Nephron (organoid): ENCODE measurements around the gene ROBO3.

ENCODE experiments used
- H3K27ac Mint-ChIP-seq, 3 experiments: 2 replicates each; pipeline ENCODE4 v1.8.0; 2020; ENCODE audit warnings: mixed read lengths in 3 of 3, mild to moderate bottlenecking in 2 of 3, moderate library complexity in 1 of 3
- H3K27me3 Mint-ChIP-seq: 2 replicates; pipeline ENCODE4 v1.8.0; 2021; ENCODE audit warnings: low read depth, mild to moderate bottlenecking, moderate library complexity, mixed read lengths
- H3K36me3 Mint-ChIP-seq: 2 replicates; pipeline ENCODE4 v1.8.0; 2020; ENCODE audit warnings: low read depth, mixed read lengths
- H3K4me1 Mint-ChIP-seq: 2 replicates; pipeline ENCODE4 v1.8.0; 2020; ENCODE audit warnings: mixed read lengths
- H3K4me3 Mint-ChIP-seq, 3 experiments: 2 replicates each; pipeline ENCODE4 v1.8.0; 2020; ENCODE audit warnings: mild to moderate bottlenecking in 3 of 3, mixed read lengths in 3 of 3, moderate library complexity in 2 of 3
- H3K9me3 Mint-ChIP-seq: 2 replicates; pipeline ENCODE4 v1.8.0; 2020; ENCODE audit warnings: mixed read lengths
- TF ChIP-seq, protein P1 (sequence below), 3 experiments: fragments of 200-600 bp; sonication (generic); IDR thresholded peaks; one replicate each; pipeline ENCODE4 v1.5.0; 2021; ENCODE audit warnings: antibody characterized with exemption in 3 of 3; ENCODE audit not compliant: unreplicated experiment in 3 of 3

The ROBO3 gene

DNA sequence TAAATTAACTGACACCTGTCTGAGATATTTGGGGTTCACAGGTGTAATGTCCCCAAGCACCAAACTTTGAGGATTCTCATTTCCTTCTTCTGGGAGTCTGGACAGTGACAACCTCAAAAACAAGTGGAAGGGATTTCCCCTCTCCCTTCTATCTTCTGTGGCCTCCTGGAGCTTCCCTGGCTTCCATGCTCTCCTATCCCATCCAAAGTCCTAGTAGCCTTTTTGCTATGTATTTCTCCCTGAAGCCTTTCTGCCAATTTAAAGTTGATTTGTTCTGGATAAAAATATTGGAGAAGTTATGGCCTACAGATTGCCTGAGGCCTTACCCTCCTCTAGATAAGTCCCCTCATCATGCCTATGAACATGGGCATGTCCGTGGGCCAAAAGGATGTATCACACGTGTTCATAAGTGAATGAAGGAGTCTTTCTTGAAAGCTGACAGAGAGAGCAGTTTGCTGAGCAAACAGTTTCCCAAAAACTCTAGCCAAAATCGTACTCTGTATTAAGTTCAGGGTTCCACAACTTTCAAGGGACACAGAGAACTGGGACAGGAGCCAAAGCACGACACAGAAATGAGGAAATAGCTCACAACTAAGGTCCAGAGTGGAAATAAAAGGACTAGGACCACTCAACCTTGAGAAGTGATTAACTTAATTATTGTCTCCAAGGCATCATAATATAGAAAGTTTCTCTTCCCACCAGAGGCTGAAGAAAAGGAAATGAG is 63.9 kb downstream of the ROBO3 start:
- Mint-ChIP-seq H3K4me3 (no peak overlapping the region), H3K36me3 (no peaks in the 10 kb centered on the region), H3K4me1 (no peaks in the 10 kb centered on the region), H3K27me3 (peaks cover 7% of the 10 kb centered on the region), H3K27ac (no peak overlapping the region), H3K9me3 (no peaks in the 10 kb centered on the region)
- TF ChIP-seq, protein P1, sequence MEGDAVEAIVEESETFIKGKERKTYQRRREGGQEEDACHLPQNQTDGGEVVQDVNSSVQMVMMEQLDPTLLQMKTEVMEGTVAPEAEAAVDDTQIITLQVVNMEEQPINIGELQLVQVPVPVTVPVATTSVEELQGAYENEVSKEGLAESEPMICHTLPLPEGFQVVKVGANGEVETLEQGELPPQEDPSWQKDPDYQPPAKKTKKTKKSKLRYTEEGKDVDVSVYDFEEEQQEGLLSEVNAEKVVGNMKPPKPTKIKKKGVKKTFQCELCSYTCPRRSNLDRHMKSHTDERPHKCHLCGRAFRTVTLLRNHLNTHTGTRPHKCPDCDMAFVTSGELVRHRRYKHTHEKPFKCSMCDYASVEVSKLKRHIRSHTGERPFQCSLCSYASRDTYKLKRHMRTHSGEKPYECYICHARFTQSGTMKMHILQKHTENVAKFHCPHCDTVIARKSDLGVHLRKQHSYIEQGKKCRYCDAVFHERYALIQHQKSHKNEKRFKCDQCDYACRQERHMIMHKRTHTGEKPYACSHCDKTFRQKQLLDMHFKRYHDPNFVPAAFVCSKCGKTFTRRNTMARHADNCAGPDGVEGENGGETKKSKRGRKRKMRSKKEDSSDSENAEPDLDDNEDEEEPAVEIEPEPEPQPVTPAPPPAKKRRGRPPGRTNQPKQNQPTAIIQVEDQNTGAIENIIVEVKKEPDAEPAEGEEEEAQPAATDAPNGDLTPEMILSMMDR (IDR thresholded peaks at IDR 0.05; ENCODE audit: unreplicated experiment in 3 of 3) = no peak

DNA sequence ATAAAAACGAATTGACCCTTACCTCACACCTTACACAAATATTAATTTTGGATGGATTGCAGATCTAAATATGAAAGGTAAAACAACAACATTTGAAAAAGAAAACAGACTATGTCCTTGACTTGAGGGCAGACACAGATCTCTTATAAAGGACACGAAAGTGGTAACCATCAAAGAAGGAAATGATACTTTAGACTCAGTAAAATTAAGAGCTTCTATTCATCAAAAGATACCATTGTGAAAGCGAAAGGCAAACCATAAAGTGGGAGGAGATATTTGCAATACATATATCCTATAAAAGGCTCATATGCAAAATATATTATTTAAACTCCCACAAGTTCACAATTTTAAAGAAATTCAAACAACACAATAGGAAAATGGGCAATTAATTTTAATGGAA is 65.6 kb downstream of the ROBO3 start:
- no peaks in the 10 kb centered on the region for H3K4me1 Mint-ChIP-seq

More for the DNA sequence above, 65.6 kb downstream of the ROBO3 start:
- TF ChIP-seq, protein P1 (IDR thresholded peaks at IDR 0.05; ENCODE audit: unreplicated experiment in 3 of 3) = no peak
- peaks cover 5% of the 10 kb centered on the region for H3K27me3 Mint-ChIP-seq
- H3K27ac Mint-ChIP-seq = no peak overlapping the region
- no peak overlapping the region for H3K4me3 Mint-ChIP-seq
- no peaks in the 10 kb centered on the region for H3K36me3 Mint-ChIP-seq
- H3K9me3 Mint-ChIP-seq = no peaks in the 10 kb centered on the region
